DOHH2 (cell line): ENCODE measurements around the gene ACSM3.
"Not testable (repeated sequence)": the region's sequence is repeated elsewhere in the genome, so short reads cannot be mapped to it uniquely, and the experiment has no call there.

ENCODE experiments used
- EZH2phosphoT487 ChIP-seq: fragments of 200-600 bp; sonication (generic); IDR thresholded peaks from 2 replicates; pipeline ENCODE4 v1.6.1; 2017; ENCODE audit warnings: borderline replicate concordance, mild to moderate bottlenecking, antibody characterized with exemption, low read length, moderate library complexity, mixed read lengths
- TF ChIP-seq, protein P1 (sequence below): fragments of 200-600 bp; sonication (generic); IDR thresholded peaks from one replicate; pipeline ENCODE4 v1.5.1; 2014; ENCODE audit warnings: antibody characterized with exemption, mild to moderate bottlenecking, low read depth, low read length; ENCODE audit not compliant: poor library complexity, severe bottlenecking

DNA sequence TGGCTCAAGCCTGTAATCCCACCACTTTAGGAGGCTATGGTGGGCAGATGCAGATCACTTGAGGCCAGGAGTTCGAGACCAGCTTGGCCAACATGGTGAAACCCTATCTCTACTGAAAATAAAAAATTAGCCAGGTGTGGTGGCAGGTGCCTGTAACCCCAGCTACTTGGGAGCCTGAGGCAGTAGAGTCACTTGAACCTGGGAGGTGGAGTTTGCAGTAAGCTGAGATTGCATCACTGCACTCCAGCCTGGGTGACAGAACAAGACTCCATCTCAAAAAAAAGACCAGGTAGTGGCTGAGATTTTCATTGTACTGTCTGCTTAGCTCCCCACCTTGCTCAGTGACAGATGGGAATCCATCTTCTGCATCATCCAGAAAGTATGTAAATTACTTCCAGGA is 634 bp downstream of the ACSM3 start:
- TF ChIP-seq, protein P1, sequence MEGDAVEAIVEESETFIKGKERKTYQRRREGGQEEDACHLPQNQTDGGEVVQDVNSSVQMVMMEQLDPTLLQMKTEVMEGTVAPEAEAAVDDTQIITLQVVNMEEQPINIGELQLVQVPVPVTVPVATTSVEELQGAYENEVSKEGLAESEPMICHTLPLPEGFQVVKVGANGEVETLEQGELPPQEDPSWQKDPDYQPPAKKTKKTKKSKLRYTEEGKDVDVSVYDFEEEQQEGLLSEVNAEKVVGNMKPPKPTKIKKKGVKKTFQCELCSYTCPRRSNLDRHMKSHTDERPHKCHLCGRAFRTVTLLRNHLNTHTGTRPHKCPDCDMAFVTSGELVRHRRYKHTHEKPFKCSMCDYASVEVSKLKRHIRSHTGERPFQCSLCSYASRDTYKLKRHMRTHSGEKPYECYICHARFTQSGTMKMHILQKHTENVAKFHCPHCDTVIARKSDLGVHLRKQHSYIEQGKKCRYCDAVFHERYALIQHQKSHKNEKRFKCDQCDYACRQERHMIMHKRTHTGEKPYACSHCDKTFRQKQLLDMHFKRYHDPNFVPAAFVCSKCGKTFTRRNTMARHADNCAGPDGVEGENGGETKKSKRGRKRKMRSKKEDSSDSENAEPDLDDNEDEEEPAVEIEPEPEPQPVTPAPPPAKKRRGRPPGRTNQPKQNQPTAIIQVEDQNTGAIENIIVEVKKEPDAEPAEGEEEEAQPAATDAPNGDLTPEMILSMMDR: not testable (repeated sequence)
- not testable (repeated sequence) for TF ChIP-seq EZH2phosphoT487
